ENCODE results near the gene BAHCC1. TPM values are rescaled to one million over a fixed set of nuclear protein-coding genes. Genes with fewer than 3 reads are reported as not detected.

Gene BAHCC1
- total and polyA plus RNA-seq, 10 of the 15 experiments (the other 5 are each of a cell fraction or from before 2014, with no cell fraction given): 0.03 to 0.14 (median 0.11) TPM; not detected in 6

DNA sequence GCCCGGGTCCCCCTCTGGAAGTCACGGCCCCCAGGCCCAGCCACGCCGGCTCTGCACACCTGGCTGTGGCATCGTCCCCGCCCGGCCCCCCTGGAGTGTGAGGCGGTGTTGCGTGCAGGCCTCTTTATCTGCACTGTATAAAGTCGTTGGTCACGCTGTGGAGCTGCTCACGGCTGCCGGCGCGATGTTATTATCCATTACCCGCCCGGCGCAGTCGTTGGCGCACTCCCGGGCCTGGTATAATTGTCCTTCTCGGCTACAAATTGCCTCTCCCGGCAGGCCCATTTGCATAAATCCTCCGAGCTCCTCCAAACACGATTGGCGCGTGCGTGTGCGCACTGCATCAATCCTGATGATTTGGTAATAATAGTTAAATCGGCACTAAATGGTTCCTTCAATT lies 57.8 kb downstream of the BAHCC1 start:
- H3K27ac ChIP-seq (ENCODE audit: control insufficient read depth, insufficient read depth): no peak overlapping the region
- FAIRE-seq (no peak), ATAC-seq (no peak), DNase-seq (ENCODE audit: low read depth, low spot score) (no peak)
- ChIA-PET SMC1A (ENCODE audit: uncharacterized antibody, unreplicated experiment) (no interaction called here), POLR2A (no interaction called here), CTCF (no interaction called here), RAD21 (ENCODE audit: unreplicated experiment) (no interaction called here)
- 33% methylated on average over 30 of the region's 30 CpGs for WGBS (ENCODE audit: insufficient coverage, insufficient replicate concordance, low lambda C conversion rate, missing lambda C conversion rate)
- no peaks in the 10 kb centered on the region for H3K36me3 ChIP-seq (ENCODE audit: control insufficient read depth in 2 of 2, insufficient read depth in 2 of 2, low read length in 1 of 2)
- no TSS peak for BruUV-seq (replicated peaks)
- no peaks in the 10 kb centered on the region for H3K9me3 ChIP-seq (replicated peaks; ENCODE audit: control insufficient read depth, insufficient read depth, low read length)
- H2AFZ ChIP-seq (ENCODE audit: control insufficient read depth, low read depth, low read length): no peak overlapping the region
- no peaks in the 10 kb centered on the region for H4K20me1 ChIP-seq (ENCODE audit: control insufficient read depth, insufficient read depth)
- TF ChIP-seq WRNIP1 (IDR thresholded peaks at IDR 0.05; ENCODE audit: borderline replicate concordance, low read depth, low read length) (no peak), FOS (IDR thresholded peaks at IDR 0.05; ENCODE audit: borderline replicate concordance, extremely low read depth, insufficient read length) (no peak), EGR1 (IDR thresholded peaks at IDR 0.05; ENCODE audit: borderline replicate concordance in 1 of 2, low read depth in 2 of 2, low read length in 2 of 2) (no peak), SIX5 (IDR thresholded peaks at IDR 0.05; ENCODE audit: low read depth, low read length, severe bottlenecking) (no peak), YY1 (IDR thresholded peaks at IDR 0.05; ENCODE audit: low read depth, low read length) (no peak), HDAC2 (IDR thresholded peaks at IDR 0.05) (no peak), NR2F1 (conservative IDR thresholded peaks at IDR 0.05) (no peak), POLR2A (IDR thresholded peaks at IDR 0.05; ENCODE audit: low read depth, low read length) (no peak), POLR2AphosphoS5 (IDR thresholded peaks at IDR 0.05; ENCODE audit: low read length) (no peak), PRDM15 (CRISPR knock-in tag; IDR thresholded peaks at IDR 0.05) (no peak), E2F4 (IDR thresholded peaks at IDR 0.05; ENCODE audit: low read depth, low read length) (no peak), NFYB (IDR thresholded peaks at IDR 0.05; ENCODE audit: insufficient read depth, low read depth, low read length) (no peak), RELA (IDR thresholded peaks at IDR 0.05; ENCODE audit: borderline replicate concordance, partially characterized antibody) (no peak)
- TF ChIP-seq, protein P1, sequence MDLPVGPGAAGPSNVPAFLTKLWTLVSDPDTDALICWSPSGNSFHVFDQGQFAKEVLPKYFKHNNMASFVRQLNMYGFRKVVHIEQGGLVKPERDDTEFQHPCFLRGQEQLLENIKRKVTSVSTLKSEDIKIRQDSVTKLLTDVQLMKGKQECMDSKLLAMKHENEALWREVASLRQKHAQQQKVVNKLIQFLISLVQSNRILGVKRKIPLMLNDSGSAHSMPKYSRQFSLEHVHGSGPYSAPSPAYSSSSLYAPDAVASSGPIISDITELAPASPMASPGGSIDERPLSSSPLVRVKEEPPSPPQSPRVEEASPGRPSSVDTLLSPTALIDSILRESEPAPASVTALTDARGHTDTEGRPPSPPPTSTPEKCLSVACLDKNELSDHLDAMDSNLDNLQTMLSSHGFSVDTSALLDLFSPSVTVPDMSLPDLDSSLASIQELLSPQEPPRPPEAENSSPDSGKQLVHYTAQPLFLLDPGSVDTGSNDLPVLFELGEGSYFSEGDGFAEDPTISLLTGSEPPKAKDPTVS (IDR thresholded peaks at IDR 0.05; ENCODE audit: low read depth, low read length): no peak
- in situ Hi-C loops (cut with MboI) (no loop called here), intact Hi-C loops (cut with micrococcal nuclease; ENCODE audit: unreplicated experiment) (no loop called here)
- no peak overlapping the region for H3K4me2 ChIP-seq (ENCODE audit: control insufficient read depth, insufficient read depth)
- no peaks in the 10 kb centered on the region; a peak in 2 of 4 replicates for H3K27me3 ChIP-seq (replicated peaks in 1 of 2; ENCODE audit: control insufficient read depth in 2 of 2, insufficient read depth in 2 of 2, low read length in 1 of 2)
- no peak overlapping the region for H3K9ac ChIP-seq (ENCODE audit: control insufficient read depth, insufficient read depth, low read length)
- no peaks in the 10 kb centered on the region for H3K79me2 ChIP-seq (ENCODE audit: control insufficient read depth, insufficient read depth, low read length)
- no peak overlapping the region for H3K4me3 ChIP-seq
- H3K4me1 ChIP-seq (ENCODE audit: control insufficient read depth, insufficient read depth, low read length): peaks cover 6% of the 10 kb centered on the region
